Transverse colon (tissue), 4 donors: Measurements from ENCODE around the gene RNF225. TPM values are rescaled to one million over a fixed set of nuclear protein-coding genes. Genes with fewer than 3 reads are reported as not detected.

Experiments
- small RNA-seq, 4 donors: library from RNA; depleted of rRNA; stranded (forward); fragments of <200 nt; gene quantifications; one replicate each; pipeline ENCODE3, GENCODE V24; 2016
- total RNA-seq, 4 donors: library from RNA; depleted of rRNA; stranded (reverse); fragments of >200 nt; gene quantifications; one replicate each; pipeline ENCODE4 v1.1.0, GENCODE V29; 2016

RNF225 gene
- total RNA-seq, 4 donors from 2014 or later: not detected

Small RNA genes within 50 kb of the gene (small RNA-seq; reads per million reads assigned to genes)
- 0 reads per million in 4 donors for gene MIR4754
- gene RNA5SP473: 0 to 1.1 (median 0.32) reads per million in 4 donors

Other genes starting within 250 kb of the RNF225 start
- 1 to 10 TPM in 3 of 4 donors, under 1 TPM in 1; 0.60 to 5.5 (median 4.0) TPM for gene ZNF329, start 244.9 kb upstream of the RNF225 start, total RNA-seq
- gene ZNF274, start 212.6 kb upstream of the RNF225 start, total RNA-seq: 10 to 100 TPM; 12.5 to 30.8 (median 19.0) TPM
- gene ZNF544, start 166.7 kb upstream of the RNF225 start, total RNA-seq: 10 to 100 TPM in 3 of 4 donors, 1 to 10 TPM in 1; 8.6 to 62.3 (median 25.1) TPM
- gene ZNF8, start 116.7 kb upstream of the RNF225 start, total RNA-seq: 1 to 10 TPM; 4.6 to 6.6 (median 6.3) TPM
- 10 to 100 TPM; 13.3 to 58.9 (median 36.2) TPM for gene ERVK3-1, start 90.3 kb upstream of the RNF225 start, total RNA-seq
- gene ZSCAN22, start 68.7 kb upstream of the RNF225 start, total RNA-seq: 10 to 100 TPM in 1 of 4 donors, 1 to 10 TPM in 3; 3.0 to 11.6 (median 3.3) TPM
- gene A1BG, start 42.2 kb upstream of the RNF225 start, total RNA-seq: 10 to 100 TPM in 1 of 4 donors, 1 to 10 TPM in 1, under 1 TPM in 1, not detected in 1; 0.60 to 25.1 (median 3.7) TPM
- 10 to 100 TPM in 1 of 4 donors, 1 to 10 TPM in 3; 1.3 to 19.3 (median 4.2) TPM for gene ZNF497, start 32.9 kb upstream of the RNF225 start, total RNA-seq
- gene ZNF837, start 14.6 kb upstream of the RNF225 start, total RNA-seq: 10 to 100 TPM in 1 of 4 donors, 1 to 10 TPM in 3; 3.7 to 10.7 (median 6.1) TPM
- gene RPS5, start 8.4 kb upstream of the RNF225 start, total RNA-seq: 1,000 to 10,000 TPM in 1 of 4 donors, 100 to 1,000 TPM in 3; 513 to 1,129 (median 743) TPM
- gene ZNF584, start 13.0 kb downstream of the RNF225 start, total RNA-seq: 1 to 10 TPM; 3.4 to 8.3 (median 7.3) TPM
- 1 to 10 TPM; 3.0 to 5.1 (median 3.5) TPM for gene ZNF132, start 44.5 kb downstream of the RNF225 start, total RNA-seq
- gene ZNF324B, start 56.0 kb downstream of the RNF225 start, total RNA-seq: 10 to 100 TPM in 1 of 4 donors, 1 to 10 TPM in 3; 3.0 to 10.6 (median 6.3) TPM
- 10 to 100 TPM in 3 of 4 donors, 1 to 10 TPM in 1; 9.4 to 27.5 (median 24.5) TPM for gene ZNF324, start 71.4 kb downstream of the RNF225 start, total RNA-seq
- 10 to 100 TPM in 3 of 4 donors, 1 to 10 TPM in 1; 2.8 to 54.6 (median 18.1) TPM for gene ZNF446, start 80.7 kb downstream of the RNF225 start, total RNA-seq
- gene SLC27A5, start 116.3 kb downstream of the RNF225 start, total RNA-seq: 1 to 10 TPM in 3 of 4 donors, not detected in 1; 3.3 to 5.0 (median 4.4) TPM
- gene ZBTB45, start 124.2 kb downstream of the RNF225 start, total RNA-seq: 10 to 100 TPM; 12.8 to 24.7 (median 18.1) TPM
- 100 to 1,000 TPM; 180 to 694 (median 297) TPM for gene TRIM28, start 148.4 kb downstream of the RNF225 start, total RNA-seq
- 100 to 1,000 TPM in 3 of 4 donors, 10 to 100 TPM in 1; 24.7 to 194 (median 141) TPM for gene CHMP2A, start 159.4 kb downstream of the RNF225 start, total RNA-seq
- gene UBE2M, start 163.0 kb downstream of the RNF225 start, total RNA-seq: 10 to 100 TPM; 24.2 to 56.9 (median 26.7) TPM
- 100 to 1,000 TPM in 1 of 4 donors, 10 to 100 TPM in 3; 45.5 to 113 (median 67.1) TPM for gene MZF1, start 177.7 kb downstream of the RNF225 start, total RNA-seq